ENCODE data around the gene RPL32.
A peak's percentile ranks its signal among the peaks of the same experiment; 100 is the strongest.
"Not testable (repeated sequence)": the region's sequence is repeated elsewhere in the genome, so short reads cannot be mapped to it uniquely, and the experiment has no call there.

The RPL32 gene

GRCh38 chr3:12841149-12841969, at the start of gene RPL32:
Gene RPL32, minus strand, starts transcription at chr3:12841565. Its CDS starts 1,328 bp downstream, at chr3:12840237.
- H3K4me3 ChIP-seq: peak within 1 kb of the TSS; percentile 54 to 92 (median 82)
- H3K27ac ChIP-seq: peak within 1 kb of the TSS; percentile 76 to 99 (median 97)

- Histone ChIP-seq H3K27ac (no peak overlapping the region), H3K4me3 (no peak overlapping the region)
Observed at GRCh38 chr3:12890610-12891390, 49.4 kb upstream of the RPL32 start.

GRCh38 chr3:12886736-12887135, 45.4 kb upstream of the RPL32 start:
- Histone ChIP-seq H3K27ac (no peak overlapping the region), H3K4me3 (no peak overlapping the region)

- Histone ChIP-seq H3K4me3 (no peak overlapping the region), H3K27ac (no peak overlapping the region)
Observed at GRCh38 chr3:12886106-12886679, 44.8 kb upstream of the RPL32 start.

GRCh38 chr3:12885583-12885930, 44.2 kb upstream of the RPL32 start:
- Histone ChIP-seq H3K4me3 (no peak overlapping the region), H3K27ac (no peak overlapping the region)

- H3K4me3 ChIP-seq: no peak overlapping the region
- no peak overlapping the region for H3K27ac ChIP-seq
Observed at GRCh38 chr3:12884790-12885582, 43.6 kb upstream of the RPL32 start.

GRCh38 chr3:12884186-12884680, 42.9 kb upstream of the RPL32 start:
- no peak overlapping the region for H3K4me3 ChIP-seq
- no peak overlapping the region for H3K27ac ChIP-seq

- H3K27ac ChIP-seq: no peak overlapping the region
- no peak overlapping the region for H3K4me3 ChIP-seq
Observed at GRCh38 chr3:12882336-12883310, 41.3 kb upstream of the RPL32 start.

GRCh38 chr3:12881858-12882257, 40.5 kb upstream of the RPL32 start:
- H3K27ac ChIP-seq, H3K4me3 ChIP-seq: not testable (repeated sequence)

GRCh38 chr3:12879191-12879815, 37.9 kb upstream of the RPL32 start:
- Histone ChIP-seq H3K27ac (no peak overlapping the region), H3K4me3 (no peak overlapping the region)

GRCh38 chr3:12878758-12879157, 37.4 kb upstream of the RPL32 start:
- not testable (repeated sequence) for H3K4me3 ChIP-seq, H3K27ac ChIP-seq

GRCh38 chr3:12878141-12878574, 36.8 kb upstream of the RPL32 start:
- Histone ChIP-seq H3K4me3 (no peak overlapping the region), H3K27ac (no peak overlapping the region)

GRCh38 chr3:12877040-12877439, 35.7 kb upstream of the RPL32 start:
- Histone ChIP-seq H3K4me3 (no peak overlapping the region), H3K27ac (no peak overlapping the region)

- Histone ChIP-seq H3K4me3 (peak overlapping the region in 1 of 7 experiments; percentile 0), H3K27ac (no peak overlapping the region)
Observed at GRCh38 chr3:12875857-12876836, 34.8 kb upstream of the RPL32 start.

GRCh38 chr3:12871404-12871983, 30.1 kb upstream of the RPL32 start:
- Histone ChIP-seq H3K27ac (no peak overlapping the region), H3K4me3 (no peak overlapping the region)

- no peak overlapping the region for H3K4me3 ChIP-seq
- peak overlapping the region in 2 of 21 experiments; percentile 3 to 8 for H3K27ac ChIP-seq
Observed at GRCh38 chr3:12870942-12871341, 29.6 kb upstream of the RPL32 start.
